GM15510 (cell line): Measurements from ENCODE around the gene VAMP2.
A peak's percentile ranks its signal among the peaks of the same experiment; 100 is the strongest.

Source experiments
- POLR2A ChIP-seq: IDR thresholded peaks from 3 replicates; pipeline ENCODE4 v1.6.1; 2011; ENCODE audit warnings: borderline replicate concordance; ENCODE audit not compliant: insufficient read length; ENCODE audit errors: extremely low read depth

VAMP2 gene

GRCh38 chr17:8131844-8132441, 30.8 kb downstream of the VAMP2 start:
- no peak for TF ChIP-seq POLR2A

DNA sequence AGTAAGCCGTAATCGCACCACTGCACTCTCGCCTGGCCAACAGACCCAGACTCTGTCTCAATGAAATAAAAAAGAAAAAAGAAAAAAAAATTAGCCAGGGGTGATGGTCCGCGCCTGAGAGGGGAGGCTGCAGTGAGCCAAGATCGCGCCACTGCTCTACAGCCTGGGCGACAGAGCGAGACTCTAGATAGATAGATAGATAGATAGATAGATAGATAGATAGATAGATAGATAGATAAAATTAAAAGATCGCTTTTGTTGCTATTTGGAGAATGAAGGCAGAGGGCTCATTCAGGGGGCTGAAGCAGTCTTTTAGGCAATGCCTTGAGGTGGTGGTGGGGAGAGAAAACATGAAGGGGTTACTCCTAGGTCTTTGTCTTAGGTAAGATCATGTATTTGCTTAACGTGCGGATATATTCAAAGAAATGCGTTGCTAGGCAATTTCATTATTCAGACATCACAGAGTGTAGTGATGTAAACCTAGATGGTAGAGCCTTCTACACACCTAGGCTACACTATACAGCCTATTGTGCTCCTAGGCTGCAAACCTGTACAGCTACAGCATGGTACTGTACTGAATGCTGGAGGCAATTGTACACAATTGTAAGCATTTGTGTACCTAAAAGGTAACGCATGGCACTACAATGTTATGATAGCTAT, 34.5 kb downstream of the VAMP2 start:
- TF ChIP-seq POLR2A, result no peak

- TF ChIP-seq POLR2A, result peak; percentile 43
These were observed 36.2 kb downstream of the VAMP2 start for GRCh38 chr17:8126491-8127066.

GRCh38 chr17:8125947-8126490, 36.7 kb downstream of the VAMP2 start:
- no peak for TF ChIP-seq POLR2A

GRCh38 chr17:8125154-8125946, 37.4 kb downstream of the VAMP2 start:
- TF ChIP-seq POLR2A, result peak; percentile 22

DNA sequence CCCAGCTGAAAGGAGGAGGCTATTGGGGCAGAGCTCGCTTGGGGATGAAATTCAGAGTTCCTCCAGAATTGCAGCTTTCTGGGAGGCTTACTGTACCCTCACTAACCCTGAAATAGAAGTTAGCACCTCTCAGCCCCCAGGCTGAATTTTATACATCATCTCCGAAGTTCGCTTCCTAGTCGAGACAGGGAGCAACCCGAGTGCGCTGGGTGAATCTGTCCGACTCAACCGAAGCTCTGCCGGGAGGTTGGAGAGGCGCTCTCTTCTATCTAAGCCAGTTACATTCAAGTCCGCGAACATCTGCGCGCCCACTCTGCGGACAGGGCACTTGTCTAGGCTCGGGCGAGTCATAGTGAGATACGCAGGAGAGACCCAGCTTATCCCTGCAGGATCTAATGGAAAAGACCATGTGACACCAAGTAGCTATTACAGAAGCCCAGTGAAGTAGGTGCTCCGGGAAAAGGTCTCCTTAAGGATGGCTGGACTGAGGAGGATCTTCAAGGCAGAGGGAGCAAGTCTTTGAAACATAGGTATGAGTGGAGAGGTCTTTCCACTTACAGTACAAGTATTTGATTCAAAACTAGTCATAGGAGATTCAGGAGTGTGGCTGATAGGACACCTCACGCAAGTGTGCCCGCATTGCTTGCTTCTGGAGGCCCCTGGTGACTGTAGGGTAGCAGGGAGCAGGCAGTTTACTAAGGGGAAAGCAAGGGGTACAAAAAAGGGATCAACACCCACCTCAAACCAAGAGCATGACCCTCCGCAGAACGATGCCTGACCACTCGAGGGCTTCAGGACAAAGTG, 38.2 kb downstream of the VAMP2 start:
- TF ChIP-seq POLR2A, result no peak

- no peak for TF ChIP-seq POLR2A
These were observed 38.9 kb downstream of the VAMP2 start, which contains the start of gene HES7 for GRCh38 chr17:8123695-8124349. TSS of gene HES7 (minus strand) at chr17:8124106. CDS start at chr17:8124084, 22 bp downstream.

DNA sequence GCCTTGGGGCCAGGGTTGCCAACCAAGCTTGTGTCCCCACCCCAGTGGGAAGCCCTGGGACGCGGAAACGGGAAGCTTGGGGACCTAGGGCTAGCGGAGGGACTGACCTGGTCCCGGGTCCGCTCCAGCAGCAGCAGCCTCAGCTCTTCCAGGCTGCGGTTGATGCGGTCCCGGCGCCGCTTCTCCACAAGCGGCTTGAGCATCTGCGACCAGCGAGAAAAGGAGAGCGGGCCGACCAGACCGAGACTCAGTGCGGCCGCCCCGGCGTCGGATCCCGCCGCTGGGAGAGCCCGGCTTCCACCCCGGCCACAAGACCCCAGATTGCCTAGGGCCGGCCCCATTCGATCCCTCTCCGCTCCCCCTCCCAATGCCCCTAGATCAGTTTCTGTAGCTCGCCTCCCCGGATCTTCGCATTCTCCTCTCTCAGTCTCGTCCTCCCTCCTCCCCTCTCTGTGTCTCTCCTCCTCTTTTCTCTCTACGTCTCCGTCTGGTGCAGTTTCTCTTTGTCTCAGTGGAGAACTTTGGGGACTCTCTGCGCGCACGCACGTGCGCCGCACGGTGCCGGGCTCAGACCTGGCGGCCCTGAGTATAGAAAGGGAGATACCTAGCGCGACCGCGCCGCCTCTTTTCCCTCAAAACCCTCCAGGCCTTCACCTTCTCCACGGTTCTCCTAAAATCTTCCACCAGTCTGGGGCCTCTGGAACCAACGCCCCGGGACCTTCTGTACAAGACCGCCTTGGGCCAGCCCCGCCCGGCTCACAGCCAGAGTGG, 39.6 kb downstream of the VAMP2 start:
- no peak for TF ChIP-seq POLR2A

DNA sequence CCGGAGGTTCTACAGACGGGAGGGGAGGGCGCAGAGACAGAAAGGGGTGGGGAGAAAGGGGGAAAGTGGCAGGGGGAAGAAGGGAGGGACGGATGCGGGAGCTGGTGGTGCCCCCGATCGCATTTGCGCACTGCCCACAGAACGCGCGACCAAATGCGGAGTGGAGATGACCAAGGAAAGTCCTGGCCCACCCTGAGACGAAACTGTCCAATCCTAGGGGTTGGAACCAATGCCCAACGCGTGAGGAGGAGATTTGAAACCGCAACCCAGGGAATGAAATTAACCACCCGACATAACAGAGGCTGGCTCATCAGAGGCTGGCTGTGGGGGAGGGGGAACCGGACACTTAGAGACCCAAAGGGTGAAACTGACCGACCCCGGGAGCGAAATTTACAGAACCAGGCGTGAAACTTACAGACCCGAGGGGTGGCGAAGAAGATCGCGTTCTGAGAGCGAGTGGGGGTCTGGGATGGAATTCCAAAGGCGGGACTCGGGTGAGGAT, 40.3 kb downstream of the VAMP2 start:
- no peak for TF ChIP-seq POLR2A

GRCh38 chr17:8121681-8122421, 40.9 kb downstream of the VAMP2 start:
- TF ChIP-seq POLR2A, result no peak

DNA sequence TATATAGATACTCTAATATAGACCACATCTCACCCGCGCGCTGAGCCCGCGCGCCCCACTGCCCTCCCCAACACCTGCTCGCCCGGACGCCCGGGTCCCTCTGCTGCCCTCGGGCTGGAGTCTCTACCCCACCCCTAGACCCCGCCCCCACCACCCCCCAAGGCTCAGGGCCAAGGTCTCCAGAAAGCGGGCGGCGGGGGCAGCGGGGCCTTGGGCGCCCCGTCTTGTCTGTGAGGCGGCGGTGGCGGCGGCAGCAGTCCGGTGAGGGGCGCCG, 41.4 kb downstream of the VAMP2 start:
- no peak for TF ChIP-seq POLR2A
